ENCODE results near the gene IL34. TPM values are rescaled to one million over a fixed set of nuclear protein-coding genes. Genes with fewer than 3 reads are reported as not detected.

The IL34 gene
- total RNA-seq = 0.46 and 0.63 TPM in 2 replicates

DNA sequence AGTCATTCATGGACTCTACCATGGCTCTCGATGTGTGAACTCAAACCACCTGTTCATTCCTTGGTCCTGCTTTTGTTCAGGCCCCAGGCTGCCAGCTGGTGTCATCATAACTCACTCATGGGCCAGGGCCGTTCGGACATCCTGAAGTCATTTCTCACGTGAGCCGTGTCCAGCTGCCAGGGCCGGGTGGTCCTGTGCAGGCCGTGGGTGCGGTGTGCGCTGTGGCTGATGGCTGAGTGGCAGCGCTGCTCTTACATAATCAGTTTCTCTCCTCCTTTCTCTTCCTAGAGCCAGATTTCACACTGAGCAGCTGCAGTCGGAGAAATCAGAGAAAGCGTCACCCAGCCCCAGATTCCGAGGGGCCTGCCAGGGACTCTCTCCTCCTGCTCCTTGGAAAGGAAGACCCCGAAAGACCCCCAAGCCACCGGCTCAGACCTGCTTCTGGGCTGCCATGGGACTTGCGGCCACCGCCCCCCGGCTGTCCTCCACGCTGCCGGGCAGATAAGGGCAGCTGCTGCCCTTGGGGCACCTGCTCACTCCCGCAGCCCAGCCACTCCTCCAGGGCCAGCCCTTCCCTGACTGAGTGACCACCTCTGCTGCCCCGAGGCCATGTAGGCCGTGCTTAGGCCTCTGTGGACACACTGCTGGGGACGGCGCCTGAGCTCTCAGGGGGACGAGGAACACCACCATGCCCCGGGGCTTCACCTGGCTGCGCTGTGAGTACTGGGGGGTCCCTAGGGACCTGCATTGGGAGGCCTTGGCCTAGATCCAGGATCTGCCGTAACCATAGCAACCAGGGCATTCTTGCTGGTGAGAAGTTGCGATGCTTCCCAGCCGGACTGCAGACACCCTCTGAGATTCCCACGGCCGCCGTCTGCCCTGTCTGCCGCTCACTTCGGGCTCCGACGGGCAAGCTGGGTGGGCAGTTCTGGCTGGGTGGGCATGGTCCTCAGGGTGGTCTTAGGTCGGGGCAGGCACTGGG, at the start of gene IL34:
TSS of gene IL34 (plus strand) at position 300 of the 982 bp plus-strand sequence. CDS start at position 689, 389 bp downstream.

DNA sequence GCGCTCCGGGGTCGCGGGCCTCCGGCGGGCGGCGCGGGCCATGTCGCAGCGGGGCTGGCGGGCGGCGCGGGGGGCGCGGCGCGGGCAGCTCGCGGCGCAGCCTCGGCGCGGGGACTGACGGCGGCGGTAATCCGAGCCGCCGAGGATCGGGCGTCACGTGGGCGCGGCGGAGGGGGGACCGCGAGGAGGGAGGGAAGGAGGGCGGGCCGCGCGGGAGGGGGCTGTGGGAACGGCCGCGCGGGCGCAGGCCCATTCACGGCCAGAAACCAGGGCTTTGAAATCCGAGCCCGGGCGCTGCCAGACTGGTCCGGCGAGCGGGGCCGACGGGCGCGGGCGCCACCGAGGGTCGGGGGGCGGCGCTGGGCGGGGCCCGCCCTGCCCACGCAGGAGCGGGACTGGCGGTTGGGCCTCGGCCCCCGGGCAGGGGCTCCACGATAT, 39.6 kb downstream of the IL34 start, which contains the start of gene MTSS2:
TSS of gene MTSS2 (minus strand) at position 116 of the 438 bp plus-strand sequence. CDS start 262 bp downstream, outside the sequence.

Other genes with a start within 250 kb of the IL34 start
- 7.8 and 9.0 TPM in 2 replicates for gene ST3GAL2, start 207.5 kb upstream of the IL34 start, total RNA-seq
- gene FCSK, start 192.0 kb upstream of the IL34 start, total RNA-seq = 11.8 TPM in 2 replicates
- 50.2 and 58.6 TPM in 2 replicates for gene COG4, start 123.0 kb upstream of the IL34 start, total RNA-seq
- 77.9 and 123 TPM in 2 replicates for gene SF3B3, start 122.7 kb upstream of the IL34 start, total RNA-seq
- gene MTSS2, start 39.5 kb downstream of the IL34 start, total RNA-seq = 118 and 122 TPM in 2 replicates
- 21.9 and 35.8 TPM in 2 replicates for gene VAC14, start 154.6 kb downstream of the IL34 start, total RNA-seq

Data from airway epithelial cell (primary cell).